Sigmoid colon (tissue), 4 donors: ENCODE data around the gene GUCA1C.

Experiments
- EP300 ChIP-seq, 4 donors: sonication (generic); formaldehyde crosslinking; IDR thresholded peaks; one replicate each; pipeline ENCODE4 v1.6.1; 2017; ENCODE audit warnings: antibody characterized with exemption in 4 of 4
- POLR2A ChIP-seq, 2 donors: fragments of 450-650 bp; IDR thresholded peaks; one replicate each; pipeline ENCODE4 v1.6.1; 2016; ENCODE audit warnings: antibody characterized with exemption in 2 of 2, mild to moderate bottlenecking in 2 of 2, moderate library complexity in 2 of 2
- POLR2AphosphoS5 ChIP-seq, 4 donors: sonication (generic); formaldehyde crosslinking; IDR thresholded peaks; one replicate each; pipeline ENCODE4 v1.6.1; 2017; ENCODE audit warnings: antibody characterized with exemption in 4 of 4
- TF ChIP-seq, protein P1 (sequence below), 4 experiments: fragments of 450-650 bp in 3 of 4; fragments of 200-600 bp in 1 of 4; IDR thresholded peaks; one replicate each; pipeline ENCODE4 v1.5.1; 2016 to 2019; ENCODE audit warnings: antibody characterized with exemption in 4 of 4, mild to moderate bottlenecking in 3 of 4, moderate library complexity in 2 of 4

DNA sequence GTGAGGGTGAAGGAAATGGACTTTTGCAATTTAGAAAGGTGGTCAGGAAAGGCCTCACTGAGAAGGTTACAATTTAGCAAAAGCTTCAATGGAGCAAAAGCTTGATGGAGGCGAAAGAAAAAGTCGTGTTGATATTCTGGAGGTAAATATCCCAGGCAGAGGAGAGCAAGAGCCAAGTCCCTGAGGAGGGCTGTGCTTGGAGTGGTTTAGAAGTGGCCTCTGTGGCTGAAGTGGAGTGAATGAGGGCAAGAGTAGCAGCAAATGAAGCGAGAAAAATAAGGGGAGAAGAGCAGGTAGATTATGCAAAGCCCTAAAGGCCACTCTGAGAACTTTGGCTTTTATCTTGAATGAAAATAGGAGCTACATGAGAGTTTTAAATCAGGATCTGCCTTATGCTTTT lies 54.1 kb downstream of the GUCA1C start:
- TF ChIP-seq, protein P1, sequence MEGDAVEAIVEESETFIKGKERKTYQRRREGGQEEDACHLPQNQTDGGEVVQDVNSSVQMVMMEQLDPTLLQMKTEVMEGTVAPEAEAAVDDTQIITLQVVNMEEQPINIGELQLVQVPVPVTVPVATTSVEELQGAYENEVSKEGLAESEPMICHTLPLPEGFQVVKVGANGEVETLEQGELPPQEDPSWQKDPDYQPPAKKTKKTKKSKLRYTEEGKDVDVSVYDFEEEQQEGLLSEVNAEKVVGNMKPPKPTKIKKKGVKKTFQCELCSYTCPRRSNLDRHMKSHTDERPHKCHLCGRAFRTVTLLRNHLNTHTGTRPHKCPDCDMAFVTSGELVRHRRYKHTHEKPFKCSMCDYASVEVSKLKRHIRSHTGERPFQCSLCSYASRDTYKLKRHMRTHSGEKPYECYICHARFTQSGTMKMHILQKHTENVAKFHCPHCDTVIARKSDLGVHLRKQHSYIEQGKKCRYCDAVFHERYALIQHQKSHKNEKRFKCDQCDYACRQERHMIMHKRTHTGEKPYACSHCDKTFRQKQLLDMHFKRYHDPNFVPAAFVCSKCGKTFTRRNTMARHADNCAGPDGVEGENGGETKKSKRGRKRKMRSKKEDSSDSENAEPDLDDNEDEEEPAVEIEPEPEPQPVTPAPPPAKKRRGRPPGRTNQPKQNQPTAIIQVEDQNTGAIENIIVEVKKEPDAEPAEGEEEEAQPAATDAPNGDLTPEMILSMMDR (IDR thresholded peaks at IDR 0.05) = no peak
- TF ChIP-seq POLR2A (IDR thresholded peaks at IDR 0.05) (no peak), POLR2AphosphoS5 (IDR thresholded peaks at IDR 0.05) (no peak), EP300 (IDR thresholded peaks at IDR 0.05) (no peak)
